Sigmoid colon (tissue), 4 donors: Measurements from ENCODE around the gene SYK.

Source experiments
- CTCF ChIP-seq, 4 experiments: fragments of 450-650 bp in 3 of 4; fragments of 200-600 bp in 1 of 4; IDR thresholded peaks; one replicate each; pipeline ENCODE4 v1.5.1; 2016 to 2019; ENCODE audit warnings: antibody characterized with exemption in 4 of 4, mild to moderate bottlenecking in 3 of 4, moderate library complexity in 2 of 4
- EP300 ChIP-seq, 4 donors: sonication (generic); formaldehyde crosslinking; IDR thresholded peaks; one replicate each; pipeline ENCODE4 v1.6.1; 2017; ENCODE audit warnings: antibody characterized with exemption in 4 of 4

- TF ChIP-seq EP300 (IDR thresholded peaks at IDR 0.05) (no peak), CTCF (IDR thresholded peaks at IDR 0.05) (no peak)
These were observed 104.2 kb downstream of the SYK start for GRCh38 chr9:90905822-90906221.
